ACHN (cell line): ENCODE measurements around the gene ASXL2.

Experiments
- DNase-seq: peaks from one replicate; pipeline ENCODE4 v3.0.0-alpha.2; 2015
- in situ Hi-C: cut with HindIII; loops from 2 replicates; pipeline ENCODE4 v1.10.0; 2017; ENCODE audit warnings: low sequenced_read_pairs, low pct_ligation_motif_present, low pct_unique_long_range_greater_than_20kb

The ASXL2 gene

GRCh38 chr2:25763575-25763974 lies 114.7 kb downstream of the ASXL2 start:
- DNase-seq: no peak
- in situ Hi-C loops: no loop called here

GRCh38 chr2:25760297-25760696 lies 118.0 kb downstream of the ASXL2 start:
- DNase-seq: no peak
- in situ Hi-C loops: no loop called here

- no peak for DNase-seq
Observed at GRCh38 chr2:25758348-25758747, 119.9 kb downstream of the ASXL2 start.

GRCh38 chr2:25757906-25758305 lies 120.4 kb downstream of the ASXL2 start:
- in situ Hi-C loops: no loop called here
- DNase-seq: no peak

More at GRCh38 chr2:25758348-25758747, 119.9 kb downstream of the ASXL2 start:
- in situ Hi-C loops: no loop called here

DNA sequence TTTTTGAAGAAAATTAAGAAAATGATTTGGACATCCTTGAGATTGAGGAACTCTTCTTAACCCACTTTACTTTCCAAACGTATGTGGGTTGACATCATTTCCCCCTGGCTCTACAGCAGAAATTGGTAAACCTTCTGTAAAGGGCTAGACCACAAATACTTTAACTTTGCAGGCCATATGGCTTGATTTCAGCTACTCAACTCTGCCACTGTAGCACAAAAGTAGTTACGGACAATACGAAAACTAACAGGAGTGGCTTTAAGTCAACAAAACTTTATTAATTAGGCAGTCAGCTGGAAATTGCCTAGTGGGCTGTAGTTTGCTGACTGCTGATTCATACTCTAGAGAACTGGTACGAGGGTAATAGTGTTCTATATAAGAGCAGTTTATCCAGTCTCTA lies 121.8 kb downstream of the ASXL2 start:
- in situ Hi-C loops: no loop called here
- DNase-seq: no peak

DNA sequence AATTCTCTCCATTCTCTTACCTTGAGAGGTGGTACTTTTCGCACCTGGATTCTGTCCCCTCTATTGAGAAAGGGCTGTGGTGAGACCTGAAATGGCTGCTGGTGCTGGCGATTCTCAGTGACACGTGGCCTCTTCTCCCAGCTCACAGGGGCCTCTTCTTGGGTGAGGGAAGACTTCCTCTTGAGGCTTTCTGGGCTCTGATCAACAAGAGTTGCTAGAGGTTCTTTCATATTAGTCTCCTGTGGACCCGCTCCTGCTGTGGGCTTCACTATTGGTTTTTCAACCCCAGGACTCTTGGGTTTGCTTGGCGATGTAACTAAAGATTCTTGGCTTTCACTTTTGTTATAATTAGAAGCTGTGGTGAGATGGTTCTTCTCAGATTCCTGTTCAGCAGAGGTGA lies 128.6 kb downstream of the ASXL2 start:
- DNase-seq: no peak
- in situ Hi-C loops: no loop called here

DNA sequence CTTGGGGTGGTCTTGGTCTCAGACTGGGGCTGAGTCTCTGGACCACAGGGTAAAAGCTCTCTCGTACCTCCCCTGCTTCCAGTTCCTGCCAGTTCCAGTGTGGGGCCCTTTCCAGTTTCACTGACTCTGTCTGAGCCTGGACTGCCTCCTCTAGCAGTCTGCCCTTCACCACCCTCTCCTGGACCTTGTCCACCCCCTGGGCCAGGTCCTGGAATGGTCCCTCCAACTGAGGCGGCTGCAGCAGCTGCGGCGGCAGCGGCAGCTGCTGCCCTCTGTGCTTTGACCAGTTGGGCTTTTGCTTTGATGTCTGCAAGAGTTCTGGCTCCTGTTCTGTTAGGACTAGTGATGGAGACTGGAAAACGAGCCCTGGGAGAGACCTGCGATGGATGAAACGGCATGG lies 134.2 kb downstream of the ASXL2 start:
- DNase-seq: no peak
- in situ Hi-C loops: no loop called here

GRCh38 chr2:25743132-25743830 lies 135.0 kb downstream of the ASXL2 start:
- DNase-seq: no peak
- in situ Hi-C loops: no loop called here

- in situ Hi-C loops: no loop called here
- no peak for DNase-seq
Observed at GRCh38 chr2:25742501-25742900, 135.8 kb downstream of the ASXL2 start.

DNA sequence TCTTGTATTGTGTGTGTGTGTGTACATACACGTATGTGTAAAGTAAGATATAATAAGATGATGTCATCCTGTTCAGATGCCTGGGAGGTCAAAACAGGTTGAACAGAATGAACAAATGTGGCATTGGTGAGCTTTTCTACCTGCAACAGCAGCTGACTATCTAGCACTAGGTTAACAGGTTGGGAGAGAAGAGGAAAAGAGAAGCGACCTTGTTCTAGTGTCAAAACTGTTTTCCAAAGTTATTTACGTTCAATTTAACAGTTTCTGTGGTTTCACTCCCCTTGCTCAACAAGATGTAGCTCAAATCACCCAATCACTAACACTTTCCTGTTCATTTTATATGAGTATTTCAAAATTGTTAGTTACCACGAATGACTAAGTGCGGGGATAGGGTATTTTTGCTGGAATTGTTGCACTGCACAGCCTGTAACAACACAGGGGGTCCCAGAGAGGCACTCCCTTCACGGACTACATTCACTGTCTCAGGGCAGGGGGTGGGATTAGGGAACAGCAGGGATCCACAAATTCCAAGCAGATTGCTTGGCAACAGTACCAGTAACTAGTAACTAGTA lies 137.4 kb downstream of the ASXL2 start:
- in situ Hi-C loops: no loop called here
- no peak for DNase-seq

GRCh38 chr2:25738383-25739343 lies 139.6 kb downstream of the ASXL2 start:
- in situ Hi-C loops: no loop called here
- DNase-seq: no peak

- in situ Hi-C loops: no loop called here
- DNase-seq: no peak
Observed at GRCh38 chr2:25736899-25737515, 141.3 kb downstream of the ASXL2 start.

GRCh38 chr2:25735835-25736234 lies 142.5 kb downstream of the ASXL2 start:
- in situ Hi-C loops: no loop called here

GRCh38 chr2:25728559-25728958 lies 149.7 kb downstream of the ASXL2 start:
- in situ Hi-C loops: no loop called here
- no peak for DNase-seq

More at GRCh38 chr2:25735835-25736234, 142.5 kb downstream of the ASXL2 start:
- DNase-seq: no peak

GRCh38 chr2:25726522-25726921 lies 151.8 kb downstream of the ASXL2 start:
- in situ Hi-C loops: no loop called here
- no peak for DNase-seq

- no peak for DNase-seq
Observed at GRCh38 chr2:25725877-25726276, 152.4 kb downstream of the ASXL2 start.

DNA sequence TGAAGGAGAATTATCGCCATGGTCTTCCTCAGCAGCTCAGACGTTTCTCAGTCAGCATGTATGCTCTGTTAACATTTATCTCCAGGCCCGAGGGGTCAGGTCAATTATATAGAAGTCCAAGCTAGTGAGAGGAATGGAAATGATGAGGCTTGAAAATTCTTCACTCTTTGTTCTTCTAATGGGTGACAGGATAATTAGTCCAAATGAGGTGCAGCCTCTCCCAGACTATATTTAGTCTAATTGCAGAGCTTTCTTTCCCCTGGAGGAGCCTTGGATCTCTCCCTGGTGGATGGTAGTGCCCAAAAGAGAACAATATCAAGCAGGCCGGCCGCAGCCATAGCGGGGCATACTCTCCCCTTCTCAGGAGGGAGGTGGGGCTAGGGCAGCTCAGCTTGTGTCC lies 153.5 kb downstream of the ASXL2 start:
- DNase-seq: no peak
- in situ Hi-C loops: no loop called here

More at GRCh38 chr2:25725877-25726276, 152.4 kb downstream of the ASXL2 start:
- in situ Hi-C loops: no loop called here

DNA sequence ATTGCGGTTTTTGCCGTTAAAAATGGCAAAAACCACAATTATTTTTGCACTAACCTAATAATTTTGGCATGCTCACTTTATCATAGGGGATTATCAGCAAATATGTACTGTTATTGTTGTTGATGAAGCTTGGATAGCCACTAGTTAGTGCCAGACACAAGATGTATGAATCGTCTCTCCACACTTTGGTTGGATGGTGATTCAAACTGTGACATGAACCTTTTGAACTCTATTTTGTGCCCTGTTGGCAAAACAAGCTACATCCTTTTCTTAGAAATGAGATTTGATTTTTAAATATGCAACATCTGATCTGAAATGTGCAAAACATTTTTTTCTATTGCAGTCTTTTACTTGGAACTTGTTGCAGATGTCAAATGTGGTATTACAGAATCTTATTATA lies 156.1 kb downstream of the ASXL2 start:
- in situ Hi-C loops: no loop called here
- no peak for DNase-seq

GRCh38 chr2:25720575-25720974 lies 157.7 kb downstream of the ASXL2 start:
- no peak for DNase-seq
- in situ Hi-C loops: no loop called here
